Measurements from ENCODE around the gene L3MBTL3.

L3MBTL3 gene

GRCh38 chr6:130018292-130018743, at the start of gene L3MBTL3:
TSS of gene L3MBTL3 (plus strand) at chr6:130018581. CDS start at chr6:130042700, 24,119 bp downstream.
- DNase-seq: peak; percentile 89

- no peak for DNase-seq
These were observed 49.3 kb upstream of the L3MBTL3 start for GRCh38 chr6:129969064-129969463.

GRCh38 chr6:129976110-129976509, 42.3 kb upstream of the L3MBTL3 start:
- no peak for DNase-seq

GRCh38 chr6:129978148-129978916, 40.0 kb upstream of the L3MBTL3 start:
- DNase-seq: no peak

- no peak for DNase-seq
These were observed 37.6 kb upstream of the L3MBTL3 start for GRCh38 chr6:129980821-129981220.

GRCh38 chr6:129981598-129981997, 36.8 kb upstream of the L3MBTL3 start:
- DNase-seq: no peak

- no peak for DNase-seq
These were observed 29.0 kb upstream of the L3MBTL3 start for GRCh38 chr6:129989396-129989795.

GRCh38 chr6:129992881-129993280, 25.5 kb upstream of the L3MBTL3 start:
- DNase-seq: no peak

- no peak for DNase-seq
These were observed 24.0 kb upstream of the L3MBTL3 start for GRCh38 chr6:129994410-129994809.

GRCh38 chr6:129996387-129996786, 22.0 kb upstream of the L3MBTL3 start:
- DNase-seq: no peak

GRCh38 chr6:130000526-130001421, 17.6 kb upstream of the L3MBTL3 start:
- DNase-seq: no peak

- DNase-seq: no peak
These were observed 10.0 kb upstream of the L3MBTL3 start for GRCh38 chr6:130008236-130008873.

- DNase-seq: no peak
These were observed 9.2 kb upstream of the L3MBTL3 start for GRCh38 chr6:130009146-130009545.

GRCh38 chr6:130010387-130010786, 8.0 kb upstream of the L3MBTL3 start:
- no peak for DNase-seq

- DNase-seq: no peak
These were observed 5.7 kb upstream of the L3MBTL3 start for GRCh38 chr6:130012728-130013127.

GRCh38 chr6:130018744-130019325, 454 bp downstream of the L3MBTL3 start:
- DNase-seq: peak; percentile 26

- DNase-seq: peak; percentile 27
These were observed 1.1 kb downstream of the L3MBTL3 start for GRCh38 chr6:130019326-130020072.

GRCh38 chr6:130020073-130020906, 1.9 kb downstream of the L3MBTL3 start:
- peak; percentile 26 for DNase-seq

- DNase-seq: peak; percentile 83
These were observed 2.7 kb downstream of the L3MBTL3 start for GRCh38 chr6:130020907-130021629.

GRCh38 chr6:130026859-130027258, 8.5 kb downstream of the L3MBTL3 start:
- no peak for DNase-seq
